Daoy (cell line): Measurements from ENCODE around the gene HIVEP3. TPM values are rescaled to one million over a fixed set of nuclear protein-coding genes. Genes with fewer than 3 reads are reported as not detected.

Source experiments
- DNase-seq: peaks from one replicate; pipeline ENCODE4 v3.0.0-alpha.2; 2015; ENCODE audit warnings: low read depth
- total RNA-seq: library from RNA; depleted of rRNA; stranded (reverse); fragments of >200 nt; shearing (Covaris generic); gene quantifications from 2 replicates; pipeline ENCODE4 v1.2.3, GENCODE V29; 2014

Gene HIVEP3
- total RNA-seq, 1 experiment from 2014 or later, result 9.5 TPM

- no peak for DNase-seq
Measured at GRCh38 chr1:41762251-41762650, 156.5 kb downstream of the HIVEP3 start.

- peak; percentile 45 for DNase-seq
Measured at GRCh38 chr1:41758904-41759548, 159.7 kb downstream of the HIVEP3 start.

- DNase-seq, result no peak
Measured at GRCh38 chr1:41758500-41758899, 160.2 kb downstream of the HIVEP3 start.

GRCh38 chr1:41754540-41754939 lies 164.2 kb downstream of the HIVEP3 start:
- no peak for DNase-seq

GRCh38 chr1:41752514-41753170 lies 166.1 kb downstream of the HIVEP3 start:
- no peak for DNase-seq

GRCh38 chr1:41751804-41752513 lies 166.8 kb downstream of the HIVEP3 start:
- DNase-seq, result peak; percentile 46

GRCh38 chr1:41749991-41750745 lies 168.6 kb downstream of the HIVEP3 start:
- DNase-seq, result no peak

- no peak for DNase-seq
Measured at GRCh38 chr1:41745022-41745421, 173.7 kb downstream of the HIVEP3 start.

GRCh38 chr1:41743366-41743765 lies 175.4 kb downstream of the HIVEP3 start:
- peak; percentile 67 for DNase-seq

GRCh38 chr1:41742219-41742618 lies 176.5 kb downstream of the HIVEP3 start:
- DNase-seq, result peak; percentile 89

GRCh38 chr1:41741244-41741643 lies 177.5 kb downstream of the HIVEP3 start:
- peak; percentile 67 for DNase-seq

GRCh38 chr1:41740630-41741239 lies 178.0 kb downstream of the HIVEP3 start:
- peak; percentile 43 for DNase-seq

- DNase-seq, result no peak
Measured at GRCh38 chr1:41740058-41740457, 178.7 kb downstream of the HIVEP3 start.

- peak; percentile 95 for DNase-seq
Measured at GRCh38 chr1:41739061-41739955, 179.4 kb downstream of the HIVEP3 start.

- DNase-seq, result peak; percentile 63
Measured at GRCh38 chr1:41738475-41738874, 180.2 kb downstream of the HIVEP3 start.

- no peak for DNase-seq
Measured at GRCh38 chr1:41738006-41738405, 180.7 kb downstream of the HIVEP3 start.

GRCh38 chr1:41735631-41736260 lies 183.0 kb downstream of the HIVEP3 start:
- no peak for DNase-seq

GRCh38 chr1:41735139-41735538 lies 183.6 kb downstream of the HIVEP3 start:
- no peak for DNase-seq

GRCh38 chr1:41734201-41734970 lies 184.3 kb downstream of the HIVEP3 start:
- DNase-seq, result no peak
